ENCODE measurements around the gene AMOTL1.
A peak's percentile ranks its signal among the peaks of the same experiment; 100 is the strongest.

AMOTL1 gene

DNA sequence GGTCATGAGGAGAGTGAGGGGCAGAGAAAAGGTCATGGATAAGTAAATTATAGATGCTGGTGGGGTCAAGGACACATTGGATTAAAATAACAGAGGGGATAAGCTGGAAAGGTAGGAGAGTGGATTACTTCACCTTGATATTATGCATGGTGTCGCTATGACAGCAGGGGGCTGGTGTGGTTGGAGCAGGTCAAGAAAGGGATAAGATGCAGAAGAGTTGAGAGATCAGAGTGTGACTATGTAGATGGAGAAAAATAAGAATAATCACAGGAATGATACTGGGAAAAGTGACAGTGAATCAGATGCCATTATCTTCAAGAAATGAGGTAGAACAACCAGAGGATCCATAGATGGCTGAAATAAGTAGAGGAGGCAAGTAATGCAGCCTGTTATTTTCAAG, 29.4 kb upstream of the AMOTL1 start:
- no peak for TF ChIP-seq CREB1 (IDR thresholded peaks at IDR 0.05; ENCODE audit: low read depth)
- TF ChIP-seq RAD21 (IDR thresholded peaks at IDR 0.05; ENCODE audit: low read depth): no peak
- TF ChIP-seq NFIC (IDR thresholded peaks at IDR 0.05): no peak
- TF ChIP-seq ZBTB7A (IDR thresholded peaks at IDR 0.05; ENCODE audit: low read depth): no peak
- TF ChIP-seq TCF12 (IDR thresholded peaks at IDR 0.05; ENCODE audit: low read depth): no peak
- TF ChIP-seq, protein P1, sequence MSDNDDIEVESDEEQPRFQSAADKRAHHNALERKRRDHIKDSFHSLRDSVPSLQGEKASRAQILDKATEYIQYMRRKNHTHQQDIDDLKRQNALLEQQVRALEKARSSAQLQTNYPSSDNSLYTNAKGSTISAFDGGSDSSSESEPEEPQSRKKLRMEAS (IDR thresholded peaks at IDR 0.05): no peak
- TF ChIP-seq TAF1 (IDR thresholded peaks at IDR 0.05; ENCODE audit: low read depth): no peak
- no peak for TF ChIP-seq REST (IDR thresholded peaks at IDR 0.05; ENCODE audit: low read depth)
- TF ChIP-seq FOXM1 (IDR thresholded peaks at IDR 0.05; ENCODE audit: borderline replicate concordance, low read depth): no peak
- TF ChIP-seq, protein P2, sequence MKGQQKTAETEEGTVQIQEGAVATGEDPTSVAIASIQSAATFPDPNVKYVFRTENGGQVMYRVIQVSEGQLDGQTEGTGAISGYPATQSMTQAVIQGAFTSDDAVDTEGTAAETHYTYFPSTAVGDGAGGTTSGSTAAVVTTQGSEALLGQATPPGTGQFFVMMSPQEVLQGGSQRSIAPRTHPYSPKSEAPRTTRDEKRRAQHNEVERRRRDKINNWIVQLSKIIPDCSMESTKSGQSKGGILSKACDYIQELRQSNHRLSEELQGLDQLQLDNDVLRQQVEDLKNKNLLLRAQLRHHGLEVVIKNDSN (IDR thresholded peaks at IDR 0.05): no peak
- no peak for TF ChIP-seq EP300 (IDR thresholded peaks at IDR 0.05; ENCODE audit: borderline replicate concordance)
- TF ChIP-seq CEBPB (IDR thresholded peaks at IDR 0.05): no peak
- no peak for TF ChIP-seq YY1 (IDR thresholded peaks at IDR 0.05; ENCODE audit: low read depth)
- TF ChIP-seq EGR1 (IDR thresholded peaks at IDR 0.05): no peak
- no peak for TF ChIP-seq TEAD4 (IDR thresholded peaks at IDR 0.05)

DNA sequence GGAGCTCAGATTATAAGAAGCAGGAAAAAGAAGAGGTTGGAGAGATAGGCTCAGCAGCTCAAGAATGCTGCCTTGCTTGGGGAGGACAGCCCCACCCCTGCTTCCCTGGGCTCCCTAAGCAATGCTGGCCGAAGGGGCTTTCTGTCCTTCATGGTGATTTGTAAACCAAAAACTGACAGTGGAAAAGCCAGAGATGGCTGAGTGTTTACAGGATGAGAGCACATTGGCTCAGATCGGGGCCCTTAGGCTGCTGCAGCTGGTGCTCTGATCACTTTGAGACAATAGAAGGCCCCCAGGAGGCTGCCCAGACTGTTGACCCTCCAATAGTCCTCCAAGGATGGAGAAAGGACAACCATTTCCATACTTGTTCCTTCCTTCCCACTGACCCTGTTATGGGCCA, 28.8 kb upstream of the AMOTL1 start:
- TF ChIP-seq, protein P2 (IDR thresholded peaks at IDR 0.05): no peak
- TF ChIP-seq, protein P1 (IDR thresholded peaks at IDR 0.05): no peak
- TF ChIP-seq RAD21 (IDR thresholded peaks at IDR 0.05; ENCODE audit: low read depth): no peak
- TF ChIP-seq EP300 (IDR thresholded peaks at IDR 0.05; ENCODE audit: borderline replicate concordance): no peak
- TF ChIP-seq YY1 (IDR thresholded peaks at IDR 0.05; ENCODE audit: low read depth): no peak

- TF ChIP-seq, protein P2 (IDR thresholded peaks at IDR 0.05): no peak
- TF ChIP-seq RAD21 (IDR thresholded peaks at IDR 0.05; ENCODE audit: low read depth): no peak
- no peak for TF ChIP-seq REST (IDR thresholded peaks at IDR 0.05; ENCODE audit: low read depth)
- TF ChIP-seq FOXM1 (IDR thresholded peaks at IDR 0.05; ENCODE audit: borderline replicate concordance, low read depth): no peak
- no peak for TF ChIP-seq EGR1 (IDR thresholded peaks at IDR 0.05)
- no peak for TF ChIP-seq EP300 (IDR thresholded peaks at IDR 0.05; ENCODE audit: borderline replicate concordance)
- TF ChIP-seq ZBTB7A (IDR thresholded peaks at IDR 0.05; ENCODE audit: low read depth): no peak
Observed at GRCh38 chr11:94740083-94741021, 27.8 kb upstream of the AMOTL1 start.

GRCh38 chr11:94741022-94741679, 27.0 kb upstream of the AMOTL1 start:
- TF ChIP-seq, protein P1 (IDR thresholded peaks at IDR 0.05): no peak; the same call in 1 of the 2 replicates
- TF ChIP-seq NFIC (IDR thresholded peaks at IDR 0.05) (no peak), RAD21 (IDR thresholded peaks at IDR 0.05; ENCODE audit: low read depth) (peak; percentile 38; the same call in 1 of the 2 replicates), YY1 (IDR thresholded peaks at IDR 0.05; ENCODE audit: low read depth) (no peak), EGR1 (IDR thresholded peaks at IDR 0.05) (no peak), TAF1 (IDR thresholded peaks at IDR 0.05; ENCODE audit: low read depth) (no peak), TCF12 (IDR thresholded peaks at IDR 0.05; ENCODE audit: low read depth) (no peak), TEAD4 (IDR thresholded peaks at IDR 0.05) (0 out of 2 replicates have a peak, but pooled peaks have one; percentile 40), FOXM1 (IDR thresholded peaks at IDR 0.05; ENCODE audit: borderline replicate concordance, low read depth) (no peak)

GRCh38 chr11:94742665-94743064, 25.5 kb upstream of the AMOTL1 start:
- no peak for TF ChIP-seq REST (IDR thresholded peaks at IDR 0.05; ENCODE audit: low read depth)
- TF ChIP-seq EP300 (IDR thresholded peaks at IDR 0.05; ENCODE audit: borderline replicate concordance): no peak
- no peak for TF ChIP-seq YY1 (IDR thresholded peaks at IDR 0.05; ENCODE audit: low read depth)
- no peak for TF ChIP-seq CEBPB (IDR thresholded peaks at IDR 0.05)
- TF ChIP-seq, protein P1 (IDR thresholded peaks at IDR 0.05): no peak
- no peak for TF ChIP-seq NFIC (IDR thresholded peaks at IDR 0.05)
- TF ChIP-seq, protein P2 (IDR thresholded peaks at IDR 0.05): no peak
- TF ChIP-seq CREB1 (IDR thresholded peaks at IDR 0.05; ENCODE audit: low read depth): no peak
- TF ChIP-seq RAD21 (IDR thresholded peaks at IDR 0.05; ENCODE audit: low read depth): no peak
- TF ChIP-seq ZBTB7A (IDR thresholded peaks at IDR 0.05; ENCODE audit: low read depth): no peak
- no peak for TF ChIP-seq TEAD4 (IDR thresholded peaks at IDR 0.05)
- TF ChIP-seq TCF12 (IDR thresholded peaks at IDR 0.05; ENCODE audit: low read depth): no peak
- no peak for TF ChIP-seq EGR1 (IDR thresholded peaks at IDR 0.05)
- no peak for TF ChIP-seq TAF1 (IDR thresholded peaks at IDR 0.05; ENCODE audit: low read depth)
- no peak for TF ChIP-seq FOXM1 (IDR thresholded peaks at IDR 0.05; ENCODE audit: borderline replicate concordance, low read depth)
